HG03135 (cell line): Measurements from ENCODE around the gene FDX2.
"Not testable (repeated sequence)": the region's sequence is repeated elsewhere in the genome, so short reads cannot be mapped to it uniquely, and the experiment has no call there.

Experiments used
- ATAC-seq: cut with Tn5 transposase; IDR thresholded peaks from one replicate; pipeline ENCODE4 v1.9.1; 2021; ENCODE audit warnings: mild to moderate bottlenecking, moderate library complexity; ENCODE audit not compliant: unreplicated experiment

Gene FDX2

DNA sequence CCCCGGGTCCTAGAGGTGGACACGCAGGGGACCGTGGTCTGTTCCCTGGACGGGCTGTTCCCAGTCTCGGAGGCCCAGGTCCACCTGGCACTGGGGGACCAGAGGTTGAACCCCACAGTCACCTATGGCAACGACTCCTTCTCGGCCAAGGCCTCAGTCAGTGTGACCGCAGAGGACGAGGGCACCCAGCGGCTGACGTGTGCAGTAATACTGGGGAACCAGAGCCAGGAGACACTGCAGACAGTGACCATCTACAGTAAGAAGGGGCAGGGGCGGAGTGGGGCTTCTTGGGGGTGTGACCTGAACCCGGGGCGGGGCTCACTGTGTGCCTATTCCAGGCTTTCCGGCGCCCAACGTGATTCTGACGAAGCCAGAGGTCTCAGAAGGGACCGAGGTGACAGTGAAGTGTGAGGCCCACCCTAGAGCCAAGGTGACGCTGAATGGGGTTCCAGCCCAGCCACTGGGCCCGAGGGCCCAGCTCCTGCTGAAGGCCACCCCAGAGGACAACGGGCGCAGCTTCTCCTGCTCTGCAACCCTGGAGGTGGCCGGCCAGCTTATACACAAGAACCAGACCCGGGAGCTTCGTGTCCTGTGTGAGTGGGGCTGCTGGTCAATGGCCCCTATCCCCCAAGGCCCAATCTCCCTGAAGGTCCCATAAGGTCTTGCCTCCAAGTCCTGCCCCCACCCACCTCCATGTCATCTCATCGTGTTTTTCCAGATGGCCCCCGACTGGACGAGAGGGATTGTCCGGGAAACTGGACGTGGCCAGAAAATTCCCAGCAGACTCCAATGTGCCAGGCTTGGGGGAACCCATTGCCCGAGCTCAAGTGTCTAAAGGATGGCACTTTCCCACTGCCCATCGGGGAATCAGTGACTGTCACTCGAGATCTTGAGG lies 31.5 kb downstream of the FDX2 start:
- no peak for ATAC-seq

DNA sequence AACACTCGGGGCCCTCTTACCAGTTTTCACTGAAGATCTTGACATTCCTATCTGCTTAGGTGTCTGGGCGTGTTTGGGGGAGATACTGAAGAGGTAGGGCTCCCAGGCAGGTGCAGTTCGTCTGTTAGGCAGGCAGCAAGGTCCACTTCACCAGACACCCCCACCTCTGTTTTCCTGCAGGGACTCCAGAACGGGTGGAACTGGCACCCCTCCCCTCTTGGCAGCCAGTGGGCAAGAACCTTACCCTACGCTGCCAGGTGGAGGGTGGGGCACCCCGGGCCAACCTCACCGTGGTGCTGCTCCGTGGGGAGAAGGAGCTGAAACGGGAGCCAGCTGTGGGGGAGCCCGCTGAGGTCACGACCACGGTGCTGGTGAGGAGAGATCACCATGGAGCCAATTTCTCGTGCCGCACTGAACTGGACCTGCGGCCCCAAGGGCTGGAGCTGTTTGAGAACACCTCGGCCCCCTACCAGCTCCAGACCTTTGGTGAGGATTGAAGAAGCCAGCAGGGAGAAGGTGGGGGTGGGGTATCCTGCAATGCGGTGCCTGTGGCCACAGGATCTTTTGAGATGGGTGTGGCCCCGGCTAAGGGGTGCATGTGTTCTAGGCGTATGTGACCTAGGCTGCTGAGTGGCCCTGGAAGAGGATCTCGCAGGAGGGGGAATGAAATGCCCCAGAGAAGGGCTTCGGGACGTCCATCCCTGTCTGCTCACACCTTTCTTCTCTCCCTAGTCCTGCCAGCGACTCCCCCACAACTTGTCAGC lies 32.3 kb downstream of the FDX2 start:
- ATAC-seq = no peak

DNA sequence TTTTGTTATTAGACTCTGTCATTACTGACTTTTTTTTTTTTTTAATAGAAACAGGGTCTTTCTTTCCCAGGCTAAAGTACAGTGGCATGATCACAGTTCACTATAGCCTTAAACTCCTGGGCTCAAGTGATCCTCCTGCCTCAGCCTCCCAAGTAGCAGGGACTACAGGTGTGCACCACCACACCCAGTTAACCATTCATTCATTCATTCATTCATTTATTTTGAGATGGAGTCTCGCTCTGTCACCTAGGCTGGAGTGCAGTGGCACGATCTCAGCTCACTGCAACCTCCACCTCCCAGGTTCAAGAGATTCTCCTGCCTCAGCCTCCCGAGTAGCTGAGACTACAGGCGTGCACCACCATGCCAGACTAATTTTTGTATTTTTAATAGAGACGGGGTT lies 33.8 kb downstream of the FDX2 start:
- ATAC-seq = not testable (repeated sequence)

DNA sequence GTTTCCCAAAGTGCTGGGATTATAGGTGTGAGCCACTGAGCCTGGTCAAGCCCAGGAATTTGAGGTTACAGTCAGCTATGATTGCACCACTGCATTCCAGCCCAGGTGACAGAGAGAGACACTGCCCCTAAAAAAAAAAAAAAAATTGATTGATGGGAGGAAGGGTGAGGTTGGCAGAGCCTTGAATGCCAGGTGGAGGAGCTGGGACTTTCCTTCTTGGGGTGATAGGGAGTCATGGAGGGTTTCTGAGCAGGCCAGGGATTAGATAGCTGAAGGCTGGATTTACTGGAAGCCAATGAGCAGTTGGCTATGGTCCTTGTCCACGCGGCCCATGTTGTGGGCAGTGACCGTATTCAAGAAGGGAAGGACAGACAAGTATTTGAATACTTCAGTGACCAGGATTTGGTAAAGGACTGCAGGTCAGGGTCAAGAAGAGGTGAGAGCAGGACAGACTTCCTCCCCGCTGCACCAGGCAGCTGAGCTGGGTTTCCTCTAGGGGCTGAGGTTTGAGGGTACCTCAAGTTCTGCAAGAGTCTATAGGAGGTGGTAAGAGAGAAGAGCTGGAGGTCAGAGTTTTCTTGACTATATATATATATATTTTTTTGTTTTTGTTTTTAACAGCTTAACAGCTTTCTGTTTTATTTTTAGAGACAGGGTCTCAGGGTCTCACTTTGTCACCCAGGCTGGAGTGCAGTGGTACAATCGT lies 35.9 kb downstream of the FDX2 start:
- ATAC-seq = no peak

GRCh38 chr19:10278935-10279334 lies 36.9 kb downstream of the FDX2 start:
- no peak for ATAC-seq

DNA sequence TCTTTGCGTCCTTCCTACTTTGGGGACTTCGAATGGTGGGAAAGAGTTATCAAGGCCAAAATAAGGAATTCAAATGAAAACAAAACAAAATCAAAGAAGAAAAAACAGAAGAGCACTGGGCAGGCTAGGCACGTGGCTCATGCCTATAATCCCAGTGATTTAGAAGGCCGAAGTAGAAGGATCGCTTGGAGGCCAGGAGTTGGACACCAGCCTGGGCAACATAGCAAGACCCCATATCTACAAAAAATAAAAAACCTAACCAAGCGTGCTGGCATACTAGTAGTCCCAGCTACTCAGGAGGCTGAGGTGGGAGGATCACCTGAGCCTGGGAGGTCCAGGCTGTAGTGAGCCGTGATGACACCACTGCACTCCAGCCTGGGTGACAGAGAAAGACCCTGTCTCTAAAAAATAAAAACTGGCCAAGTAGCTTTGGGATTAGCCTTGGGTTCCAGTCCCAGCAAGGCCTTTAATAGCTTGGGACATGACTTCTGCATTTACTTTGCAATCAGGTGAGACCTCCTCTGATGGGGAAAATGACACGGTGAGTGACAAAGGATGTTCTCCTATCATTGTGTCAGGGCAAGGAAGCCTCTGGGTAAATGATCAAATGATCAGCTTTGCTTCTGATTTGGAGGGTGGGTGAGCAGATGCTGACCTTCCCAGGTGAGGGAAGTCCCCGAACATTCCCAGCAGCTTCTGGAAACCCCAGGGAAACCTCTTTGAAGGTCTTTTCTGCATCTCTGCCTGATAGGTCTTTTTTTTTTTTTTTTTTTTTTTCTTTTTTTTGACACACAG lies 37.8 kb downstream of the FDX2 start:
- no peak for ATAC-seq

- ATAC-seq = no peak
These were observed 41.2 kb downstream of the FDX2 start for GRCh38 chr19:10274589-10274988.

DNA sequence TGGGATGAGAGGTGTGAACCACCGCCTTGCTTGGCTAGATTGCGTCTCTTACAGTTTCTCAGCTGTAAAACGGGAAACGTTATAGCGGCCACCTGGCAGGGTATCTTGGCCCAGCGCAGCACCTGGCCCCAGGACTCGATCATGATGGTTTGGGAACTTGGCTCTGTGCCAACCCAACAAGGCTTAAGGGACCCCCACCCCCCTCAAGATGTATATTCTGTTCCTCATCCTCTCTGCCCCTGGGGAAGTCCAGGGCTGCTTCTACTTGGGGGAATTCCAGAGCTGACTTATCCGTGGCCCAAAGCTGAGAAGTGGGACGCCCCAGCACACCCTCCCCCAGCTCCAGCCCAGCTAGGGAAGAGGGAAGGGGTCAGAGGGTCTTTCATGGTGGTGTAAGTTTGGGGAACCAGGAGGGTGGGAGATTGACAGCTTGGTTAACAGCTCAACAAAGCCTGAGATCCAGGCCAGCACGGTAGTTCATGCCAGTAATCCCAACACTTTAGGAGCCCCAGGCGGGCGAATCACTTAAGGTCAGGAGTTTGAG lies 44.2 kb downstream of the FDX2 start:
- ATAC-seq = peak; percentile 24

DNA sequence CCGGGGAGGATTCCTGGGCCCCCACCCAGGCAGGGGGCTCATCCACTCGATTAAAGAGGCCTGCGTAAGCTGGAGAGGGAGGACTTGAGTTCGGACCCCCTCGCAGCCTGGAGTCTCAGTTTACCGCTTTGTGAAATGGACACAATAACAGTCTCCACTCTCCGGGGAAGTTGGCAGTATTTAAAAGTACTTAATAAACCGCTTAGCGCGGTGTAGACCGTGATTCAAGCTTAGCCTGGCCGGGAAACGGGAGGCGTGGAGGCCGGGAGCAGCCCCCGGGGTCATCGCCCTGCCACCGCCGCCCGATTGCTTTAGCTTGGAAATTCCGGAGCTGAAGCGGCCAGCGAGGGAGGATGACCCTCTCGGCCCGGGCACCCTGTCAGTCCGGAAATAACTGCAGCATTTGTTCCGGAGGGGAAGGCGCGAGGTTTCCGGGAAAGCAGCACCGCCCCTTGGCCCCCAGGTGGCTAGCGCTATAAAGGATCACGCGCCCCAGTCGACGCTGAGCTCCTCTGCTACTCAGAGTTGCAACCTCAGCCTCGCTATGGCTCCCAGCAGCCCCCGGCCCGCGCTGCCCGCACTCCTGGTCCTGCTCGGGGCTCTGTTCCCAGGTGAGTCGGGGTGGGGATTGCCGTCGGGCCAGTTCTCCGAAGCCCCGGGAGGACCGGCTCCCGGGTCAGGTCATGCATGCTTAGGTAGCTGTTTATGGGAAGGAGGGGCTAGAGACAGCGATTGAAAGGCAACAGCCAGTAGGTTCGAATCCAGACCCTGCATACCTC lies 45.0 kb downstream of the FDX2 start, which contains the start of gene ICAM1:
Gene ICAM1, plus strand, starts transcription at position 505 of the 779 bp plus-strand sequence. Its CDS starts 40 bp downstream, at position 545.
- peak; percentile 53 for ATAC-seq

GRCh38 chr19:10270180-10270615 lies 45.6 kb downstream of the FDX2 start:
- ATAC-seq = no peak

- no peak for ATAC-seq
These were observed 46.3 kb downstream of the FDX2 start for GRCh38 chr19:10269333-10270179.

DNA sequence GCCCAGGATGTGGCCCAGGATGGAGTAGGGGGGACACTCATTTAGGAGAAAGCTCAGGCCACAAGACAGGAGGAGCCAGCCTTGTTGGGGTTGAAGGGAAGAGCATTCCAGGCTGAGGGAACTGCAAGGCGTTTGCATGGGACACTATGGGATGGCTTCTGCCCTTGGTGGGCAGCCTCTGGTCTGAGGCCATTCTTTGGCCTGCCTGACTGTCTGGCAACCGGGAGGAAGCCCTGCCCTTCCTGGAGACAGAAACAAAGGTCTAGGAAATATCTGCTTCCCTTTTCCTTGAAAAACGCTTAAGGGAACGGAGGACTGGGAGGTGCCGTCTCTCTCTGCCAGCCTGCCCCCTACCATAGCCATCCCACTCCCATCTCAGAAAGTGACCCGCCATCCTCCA lies 47.7 kb downstream of the FDX2 start:
- no peak for ATAC-seq

GRCh38 chr19:10266706-10267105 lies 49.1 kb downstream of the FDX2 start:
- no peak for ATAC-seq

DNA sequence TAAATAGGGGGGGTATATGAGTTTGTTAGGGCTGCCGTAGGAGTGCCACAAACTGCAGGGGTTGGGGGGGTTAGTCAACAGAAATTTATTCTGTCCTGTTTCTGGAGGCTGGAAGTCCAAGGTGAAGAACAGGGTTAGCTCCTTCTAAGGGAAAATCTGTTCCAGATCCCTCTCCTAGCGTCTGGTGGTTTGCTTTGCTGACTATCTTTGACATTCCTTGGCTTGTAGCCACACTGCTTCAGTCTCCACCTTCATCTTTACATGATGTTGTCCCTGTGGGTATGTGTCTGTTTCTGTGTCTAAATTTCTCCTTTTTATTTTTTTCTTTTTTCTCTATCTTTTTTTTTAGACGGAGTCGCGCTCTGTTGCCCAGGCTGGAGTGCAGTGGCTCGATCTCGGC lies 53.0 kb downstream of the FDX2 start:
- no peak for ATAC-seq

GRCh38 chr19:10260141-10260584 lies 55.7 kb downstream of the FDX2 start:
- ATAC-seq = no peak
